Activated CD8-positive, alpha-beta memory T cell treated with anti-CD3 and anti-CD28 coated beads for 1 hour (primary cell): ENCODE data around the gene ABLIM2.

Experiments
- DNase-seq, 2 donors: peaks; one replicate each; pipeline ENCODE4 v3.0.0-alpha.2; 2020; ENCODE audit warnings: low read depth in 1 of 2; ENCODE audit errors: extremely low read depth in 1 of 2

The ABLIM2 gene

GRCh38 chr4:8194306-8195242 lies 36.0 kb upstream of the ABLIM2 start:
- no peak for DNase-seq

- DNase-seq = no peak
These were observed 34.4 kb upstream of the ABLIM2 start for GRCh38 chr4:8192748-8193738.

- DNase-seq = no peak
These were observed 32.6 kb upstream of the ABLIM2 start for GRCh38 chr4:8191136-8191747.

GRCh38 chr4:8189551-8190466 lies 31.2 kb upstream of the ABLIM2 start:
- no peak for DNase-seq

GRCh38 chr4:8188743-8189550 lies 30.3 kb upstream of the ABLIM2 start:
- DNase-seq = no peak

- no peak for DNase-seq
These were observed 29.5 kb upstream of the ABLIM2 start for GRCh38 chr4:8188085-8188484.

GRCh38 chr4:8185930-8186329 lies 27.3 kb upstream of the ABLIM2 start:
- no peak for DNase-seq

GRCh38 chr4:8185295-8185694 lies 26.7 kb upstream of the ABLIM2 start:
- no peak for DNase-seq

GRCh38 chr4:8184061-8184460 lies 25.4 kb upstream of the ABLIM2 start:
- DNase-seq = no peak

- no peak for DNase-seq
These were observed 24.5 kb upstream of the ABLIM2 start for GRCh38 chr4:8182858-8183725.

- DNase-seq = no peak
These were observed 23.7 kb upstream of the ABLIM2 start for GRCh38 chr4:8182294-8182693.

GRCh38 chr4:8181844-8182243 lies 23.2 kb upstream of the ABLIM2 start:
- no peak for DNase-seq

- no peak for DNase-seq
These were observed 22.5 kb upstream of the ABLIM2 start for GRCh38 chr4:8181119-8181518.

GRCh38 chr4:8180310-8181093 lies 21.9 kb upstream of the ABLIM2 start:
- DNase-seq = no peak

GRCh38 chr4:8179771-8180170 lies 21.2 kb upstream of the ABLIM2 start:
- no peak for DNase-seq

GRCh38 chr4:8179074-8179473 lies 20.5 kb upstream of the ABLIM2 start:
- DNase-seq = no peak

GRCh38 chr4:8177956-8178355 lies 19.3 kb upstream of the ABLIM2 start:
- no peak for DNase-seq
